ENCODE measurements around the gene MPL.

MPL gene

DNA sequence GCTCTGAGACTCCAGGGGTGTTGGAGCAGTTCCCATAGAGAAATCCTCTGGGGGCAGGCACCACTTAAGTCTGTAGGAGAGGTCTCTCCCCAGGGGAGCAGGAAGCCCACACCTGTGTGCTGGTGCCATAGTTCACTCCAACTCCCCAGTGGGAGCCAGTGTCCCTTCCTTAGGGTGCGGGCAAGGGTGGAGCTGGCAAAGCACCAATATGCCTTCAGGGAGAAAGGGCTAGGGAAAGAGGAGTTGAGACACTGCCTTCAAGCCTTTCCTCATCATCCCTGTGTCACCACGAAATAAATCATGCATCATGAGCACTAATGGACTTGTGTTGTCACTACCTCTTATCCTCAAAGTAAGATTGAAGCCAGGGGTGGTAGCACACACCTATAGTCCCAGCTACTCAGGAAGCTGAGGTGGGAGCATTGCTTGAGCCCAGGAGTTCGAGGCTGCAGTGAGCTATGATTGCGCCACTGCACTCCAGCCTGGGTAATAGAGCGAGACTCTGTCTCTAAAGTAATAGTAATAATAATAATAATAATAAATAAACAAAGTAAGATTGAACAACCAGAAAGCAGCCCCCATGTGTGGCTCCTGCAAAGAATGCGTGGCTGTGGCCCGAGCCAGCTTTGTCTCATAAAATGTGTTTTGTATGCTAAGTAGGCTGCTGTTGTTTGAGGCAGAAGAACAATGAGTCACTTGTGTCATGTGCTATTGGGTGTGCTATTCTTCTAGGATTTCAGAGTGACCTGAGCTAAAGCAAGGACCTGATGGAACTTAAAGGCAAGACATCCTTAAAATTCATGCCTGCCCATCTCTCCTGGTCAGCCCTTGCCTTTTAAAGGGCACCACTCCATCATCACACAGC is 43.5 kb upstream of the MPL start:
- 96% methylated on average over 3 of the region's 7 CpGs for WGBS (ENCODE audit: insufficient coverage)

DNA sequence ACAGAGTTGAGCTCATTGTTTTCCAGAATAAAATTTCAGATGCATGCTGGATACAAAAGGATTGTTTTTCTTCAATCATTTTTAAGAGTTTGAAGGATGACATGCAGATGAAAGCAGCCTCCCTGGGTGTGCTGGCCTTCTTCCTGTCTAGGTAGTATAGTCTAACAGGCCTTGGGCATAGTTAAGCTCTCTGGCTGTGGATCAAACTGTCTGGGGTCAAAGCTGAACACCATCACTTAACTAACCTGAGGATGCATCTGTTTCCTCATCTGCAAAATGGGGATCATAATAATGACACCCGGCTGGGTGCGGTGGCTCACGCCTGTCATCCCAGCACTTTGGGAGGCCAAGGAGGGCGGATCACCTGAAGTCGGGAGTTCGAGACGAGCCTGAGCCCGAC is 42.9 kb upstream of the MPL start:
- CTCF ChIA-PET: interaction anchor here (0.9 to 2.0 kb wide), 5 partner anchors 10 to 120 kb away, joined by 3 to 6 read pairs (median 3); partner anchors contain the start of gene C1orf210
- Histone ChIP-seq H3K36me3 (ENCODE audit: control insufficient read depth in 4 of 4, insufficient read depth in 4 of 4, low read length in 3 of 4) (no peaks in the 10 kb centered on the region), H3K27ac (ENCODE audit: insufficient read depth in 1 of 2, low read depth in 1 of 2, low read length in 2 of 2, poor library complexity in 1 of 2, severe bottlenecking in 2 of 2) (no peak overlapping the region), H3K4me3 (ENCODE audit: control insufficient read depth in 1 of 7, extremely low read depth in 1 of 7, insufficient read depth in 4 of 7, low read depth in 2 of 7, low read length in 6 of 7) (no peak overlapping the region), H3K27me3 (replicated peaks in 2 of 5; ENCODE audit: control insufficient read depth in 4 of 5, insufficient read depth in 5 of 5, low read length in 4 of 5) (no peaks in the 10 kb centered on the region), H3K9me3 (ENCODE audit: control extremely low read depth in 1 of 5, control insufficient read depth in 4 of 5, insufficient read depth in 2 of 5, low read depth in 1 of 5, low read length in 4 of 5) (no peaks in the 10 kb centered on the region), H3K4me1 (ENCODE audit: control extremely low read depth in 1 of 4, control insufficient read depth in 4 of 4, insufficient read depth in 4 of 4, low read length in 3 of 4) (peaks cover 1 to 19% (median 12%) of the 10 kb centered on the region in 4 experiments)
- WGBS (ENCODE audit: insufficient coverage): 85% methylated on average over 5 of the region's 8 CpGs
- DNase-seq: no peak
- POLR2A ChIA-PET: no interaction called here

More for the DNA sequence above, 43.5 kb upstream of the MPL start:
- Histone ChIP-seq H3K27me3 (replicated peaks in 2 of 5; ENCODE audit: control insufficient read depth in 4 of 5, insufficient read depth in 5 of 5, low read length in 4 of 5) (no peaks in the 10 kb centered on the region), H3K4me3 (ENCODE audit: control insufficient read depth in 1 of 7, extremely low read depth in 1 of 7, insufficient read depth in 4 of 7, low read depth in 2 of 7, low read length in 6 of 7) (no peak overlapping the region), H3K9me3 (ENCODE audit: control extremely low read depth in 1 of 5, control insufficient read depth in 4 of 5, insufficient read depth in 2 of 5, low read depth in 1 of 5, low read length in 4 of 5) (no peaks in the 10 kb centered on the region), H3K27ac (ENCODE audit: insufficient read depth in 1 of 2, low read depth in 1 of 2, low read length in 2 of 2, poor library complexity in 1 of 2, severe bottlenecking in 2 of 2) (no peak overlapping the region), H3K4me1 (ENCODE audit: control extremely low read depth in 1 of 4, control insufficient read depth in 4 of 4, insufficient read depth in 4 of 4, low read length in 3 of 4) (peaks cover 1 to 17% (median 7%) of the 10 kb centered on the region in 4 experiments), H3K36me3 (ENCODE audit: control insufficient read depth in 4 of 4, insufficient read depth in 4 of 4, low read length in 3 of 4) (no peaks in the 10 kb centered on the region)
- CTCF ChIA-PET: interaction anchor here (0.8 to 2.0 kb wide), 10 partner anchors 8 to 90 kb away, joined by 3 to 6 read pairs (median 4); partner anchors contain the start of gene C1orf210
- peak in 1 of 3 donors; percentile 18 for DNase-seq
- POLR2A ChIA-PET: no interaction called here

DNA sequence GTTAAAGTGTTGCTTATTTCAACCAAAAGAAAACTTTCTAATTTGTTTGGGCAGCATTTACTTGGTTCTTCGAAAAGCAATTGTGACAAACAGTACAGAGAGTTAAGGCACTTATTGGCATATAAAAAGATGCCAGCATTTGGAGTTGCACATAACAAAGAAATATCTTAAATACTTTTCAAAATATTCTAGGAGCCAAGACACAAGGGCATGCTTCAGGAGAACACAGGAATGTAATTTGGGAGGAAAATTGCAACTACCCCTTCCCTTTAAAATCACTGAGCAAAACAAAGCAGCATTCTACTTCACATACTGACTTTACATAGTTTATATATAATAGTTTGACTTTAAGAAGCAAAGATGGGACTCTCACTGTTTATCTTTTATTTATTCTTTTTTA is 41.4 kb upstream of the MPL start:
- ChIA-PET POLR2A (no interaction called here), CTCF (no interaction called here)
- no peaks in the 10 kb centered on the region for H3K9me3 ChIP-seq (ENCODE audit: control extremely low read depth in 1 of 5, control insufficient read depth in 4 of 5, insufficient read depth in 2 of 5, low read depth in 1 of 5, low read length in 4 of 5)
- WGBS (ENCODE audit: insufficient coverage): 100% methylated on average over 1 of the region's 1 CpG
- no peaks in the 10 kb centered on the region for H3K36me3 ChIP-seq (ENCODE audit: control insufficient read depth in 4 of 4, insufficient read depth in 4 of 4, low read length in 3 of 4)
- peaks cover 1 to 33% (median 27%) of the 10 kb centered on the region in 4 experiments for H3K4me1 ChIP-seq (ENCODE audit: control extremely low read depth in 1 of 4, control insufficient read depth in 4 of 4, insufficient read depth in 4 of 4, low read length in 3 of 4)
- H3K4me3 ChIP-seq (ENCODE audit: control insufficient read depth in 1 of 7, extremely low read depth in 1 of 7, insufficient read depth in 4 of 7, low read depth in 2 of 7, low read length in 6 of 7): no peak overlapping the region
- H3K27me3 ChIP-seq (replicated peaks in 2 of 5; ENCODE audit: control insufficient read depth in 4 of 5, insufficient read depth in 5 of 5, low read length in 4 of 5): no peaks in the 10 kb centered on the region
- no peak overlapping the region for H3K27ac ChIP-seq (ENCODE audit: insufficient read depth in 1 of 2, low read depth in 1 of 2, low read length in 2 of 2, poor library complexity in 1 of 2, severe bottlenecking in 2 of 2)
- DNase-seq: no peak

DNA sequence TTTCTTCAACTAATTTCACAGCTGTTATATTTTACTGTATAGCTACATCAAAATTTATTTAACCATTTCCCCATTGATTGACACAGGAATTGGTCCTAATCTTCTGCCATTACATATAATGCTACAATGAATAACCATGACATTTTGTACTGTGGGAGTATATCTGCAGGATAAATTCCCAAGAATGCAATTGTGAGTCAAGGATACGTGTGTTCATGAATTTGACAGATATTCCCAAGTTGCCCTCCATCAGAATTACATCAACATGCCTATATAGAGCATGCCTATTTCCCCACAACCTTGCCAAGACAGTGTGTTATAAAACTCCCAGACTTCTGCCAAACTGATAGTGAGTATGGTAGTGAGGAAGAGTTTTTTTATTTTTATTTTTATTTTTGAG is 39.6 kb upstream of the MPL start:
- H3K27ac ChIP-seq (ENCODE audit: insufficient read depth in 1 of 2, low read depth in 1 of 2, low read length in 2 of 2, poor library complexity in 1 of 2, severe bottlenecking in 2 of 2): no peak overlapping the region
- H3K36me3 ChIP-seq (ENCODE audit: control insufficient read depth in 4 of 4, insufficient read depth in 4 of 4, low read length in 3 of 4): no peaks in the 10 kb centered on the region
- H3K4me1 ChIP-seq (ENCODE audit: control extremely low read depth in 1 of 4, control insufficient read depth in 4 of 4, insufficient read depth in 4 of 4, low read length in 3 of 4): peaks cover 1 to 47% (median 38%) of the 10 kb centered on the region in 4 experiments
- H3K27me3 ChIP-seq (replicated peaks in 2 of 5; ENCODE audit: control insufficient read depth in 4 of 5, insufficient read depth in 5 of 5, low read length in 4 of 5): no peaks in the 10 kb centered on the region
- H3K9me3 ChIP-seq (ENCODE audit: control extremely low read depth in 1 of 5, control insufficient read depth in 4 of 5, insufficient read depth in 2 of 5, low read depth in 1 of 5, low read length in 4 of 5): no peaks in the 10 kb centered on the region
- H3K4me3 ChIP-seq (ENCODE audit: control insufficient read depth in 1 of 7, extremely low read depth in 1 of 7, insufficient read depth in 4 of 7, low read depth in 2 of 7, low read length in 6 of 7): no peak overlapping the region
- no CpG with 5 or more reads among the region's 1 CpG for WGBS (ENCODE audit: insufficient coverage)
- POLR2A ChIA-PET: no interaction called here
- no peak for DNase-seq
- CTCF ChIA-PET: no interaction called here

DNA sequence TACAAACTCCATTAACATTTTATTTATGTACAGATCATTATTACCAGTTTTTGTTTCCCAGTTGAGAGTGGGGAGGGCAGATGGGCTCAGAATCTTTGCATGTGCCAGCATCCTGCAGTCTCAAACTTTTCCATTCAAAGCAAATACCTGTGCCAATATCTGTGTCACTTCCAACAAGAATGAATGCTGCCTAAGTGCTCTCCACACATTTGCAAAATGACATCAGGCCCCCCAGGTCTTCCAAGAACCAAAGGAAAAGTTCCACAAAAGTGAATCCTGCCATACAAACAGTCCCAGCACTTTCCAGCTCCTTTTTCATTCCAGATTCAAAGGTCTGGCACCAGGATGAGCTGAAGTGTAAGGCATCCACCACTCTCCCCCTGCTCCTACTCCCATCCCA is 38.5 kb upstream of the MPL start:
- Histone ChIP-seq H3K9me3 (ENCODE audit: control extremely low read depth in 1 of 5, control insufficient read depth in 4 of 5, insufficient read depth in 2 of 5, low read depth in 1 of 5, low read length in 4 of 5) (no peaks in the 10 kb centered on the region), H3K4me1 (ENCODE audit: control extremely low read depth in 1 of 4, control insufficient read depth in 4 of 4, insufficient read depth in 4 of 4, low read length in 3 of 4) (peaks cover 1 to 57% (median 42%) of the 10 kb centered on the region in 4 experiments), H3K4me3 (ENCODE audit: control insufficient read depth in 1 of 7, extremely low read depth in 1 of 7, insufficient read depth in 4 of 7, low read depth in 2 of 7, low read length in 6 of 7) (no peak overlapping the region), H3K27me3 (replicated peaks in 2 of 5; ENCODE audit: control insufficient read depth in 4 of 5, insufficient read depth in 5 of 5, low read length in 4 of 5) (no peaks in the 10 kb centered on the region), H3K27ac (ENCODE audit: insufficient read depth in 1 of 2, low read depth in 1 of 2, low read length in 2 of 2, poor library complexity in 1 of 2, severe bottlenecking in 2 of 2) (no peak overlapping the region), H3K36me3 (ENCODE audit: control insufficient read depth in 4 of 4, insufficient read depth in 4 of 4, low read length in 3 of 4) (no peaks in the 10 kb centered on the region)
- DNase-seq: no peak
- CTCF ChIA-PET: no interaction called here
- POLR2A ChIA-PET: no interaction called here

DNA sequence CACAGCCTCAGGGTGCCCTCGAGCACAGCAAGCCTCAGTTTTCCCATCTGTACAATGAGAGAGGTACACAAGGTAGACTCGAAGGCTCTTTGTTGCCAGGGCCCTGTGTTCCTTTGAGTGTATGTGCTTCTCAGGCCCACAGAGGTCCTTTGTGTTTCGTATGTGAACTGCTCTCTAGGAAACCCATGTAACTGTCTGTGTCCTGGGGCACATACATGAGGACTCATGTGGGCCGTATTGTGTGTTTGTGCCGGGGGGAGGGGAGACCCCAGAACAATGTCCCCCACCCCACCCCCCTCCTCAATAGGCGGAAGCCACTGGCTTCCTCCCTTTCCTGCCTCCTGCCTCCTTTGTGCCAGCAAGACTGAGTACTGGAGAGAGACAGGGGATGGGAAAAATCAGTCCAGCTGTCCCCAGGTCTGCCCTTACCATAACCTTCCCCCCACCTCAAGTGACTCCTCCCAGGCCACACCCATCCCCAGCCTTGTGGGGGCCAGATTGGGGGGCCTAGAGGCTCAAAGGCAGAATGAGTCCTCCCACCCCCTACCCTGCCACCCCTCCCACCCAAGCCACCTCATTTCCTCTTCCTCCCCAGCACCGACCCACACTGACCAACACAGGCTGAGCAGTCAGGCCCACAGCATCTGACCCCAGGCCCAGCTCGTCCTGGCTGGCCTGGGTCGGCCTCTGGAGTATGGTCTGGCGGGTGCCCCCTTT is 37.1 kb upstream of the MPL start, which contains the start of gene TIE1:
Gene TIE1, plus strand, starts transcription at position 605 of the 717 bp plus-strand sequence. Its CDS starts 90 bp downstream, at position 695.
- Histone ChIP-seq H3K27me3 (replicated peaks in 2 of 5; ENCODE audit: control insufficient read depth in 4 of 5, insufficient read depth in 5 of 5, low read length in 4 of 5) (no peaks in the 10 kb centered on the region), H3K4me1 (ENCODE audit: control extremely low read depth in 1 of 4, control insufficient read depth in 4 of 4, insufficient read depth in 4 of 4, low read length in 3 of 4) (peaks cover 0 to 58% (median 45%) of the 10 kb centered on the region in 4 experiments), H3K27ac (ENCODE audit: insufficient read depth in 1 of 2, low read depth in 1 of 2, low read length in 2 of 2, poor library complexity in 1 of 2, severe bottlenecking in 2 of 2) (peak within 1 kb of the TSS in 1 of 2 experiments; percentile 66), H3K4me3 (ENCODE audit: control insufficient read depth in 1 of 7, extremely low read depth in 1 of 7, insufficient read depth in 4 of 7, low read depth in 2 of 7, low read length in 6 of 7) (peak within 1 kb of the TSS in 6 of 7 experiments; percentile 1 to 70 (median 54)), H3K36me3 (ENCODE audit: control insufficient read depth in 4 of 4, insufficient read depth in 4 of 4, low read length in 3 of 4) (peaks cover 0 to 7% (median 1%) of the 10 kb centered on the region in 4 experiments), H3K9me3 (ENCODE audit: control extremely low read depth in 1 of 5, control insufficient read depth in 4 of 5, insufficient read depth in 2 of 5, low read depth in 1 of 5, low read length in 4 of 5) (no peaks in the 10 kb centered on the region)
- CTCF ChIA-PET: no interaction called here
- WGBS (ENCODE audit: insufficient coverage): 27% methylated on average over 6 of the region's 10 CpGs
- POLR2A ChIA-PET: no interaction called here
- DNase-seq: peak in 2 of 3 donors; percentile 24 to 34

Measured in common myeloid progenitor, CD34-positive (primary cell).